Measurements from ENCODE around the gene ZMYND11.

DNA sequence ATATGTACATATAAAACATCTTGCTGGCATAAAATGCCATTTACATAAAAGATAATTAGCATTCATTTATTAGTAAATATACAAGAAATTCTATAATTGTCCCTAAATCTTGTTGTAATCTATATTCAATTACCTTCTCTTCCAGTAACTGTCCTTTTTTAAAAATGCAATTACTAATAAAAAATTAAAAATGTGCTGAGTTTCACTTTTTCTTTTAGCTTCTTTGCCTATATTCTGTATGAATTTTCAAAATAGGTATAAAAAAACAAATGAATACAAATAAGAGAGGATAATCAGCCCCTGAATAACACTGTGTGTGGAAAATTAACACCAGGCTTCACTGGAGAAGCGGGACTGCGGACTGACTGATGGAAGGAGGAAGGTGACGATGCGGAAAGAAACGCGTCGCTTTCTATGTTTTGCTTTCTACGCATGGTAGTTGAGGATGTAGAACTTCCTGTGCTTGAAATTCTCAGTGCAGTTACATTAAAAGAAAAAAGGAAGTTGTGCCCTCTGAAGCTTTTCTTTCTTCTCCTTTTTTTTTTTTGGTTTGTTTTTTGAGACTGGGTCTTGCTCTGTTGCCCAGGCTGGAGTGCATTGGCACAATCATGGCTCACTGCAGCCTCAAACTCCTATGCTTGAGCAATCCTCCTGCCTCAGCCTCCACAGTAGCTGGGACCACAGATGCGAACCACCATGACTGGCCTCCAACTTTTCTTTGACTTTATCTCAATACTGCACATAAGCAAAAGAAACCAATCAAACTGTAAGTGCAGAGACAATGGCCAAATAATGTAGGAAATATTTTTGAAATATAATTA is 7.4 kb upstream of the ZMYND11 start:
- TF ChIP-seq CTCF (conservative IDR thresholded peaks at IDR 0.05; ENCODE audit: low read length) (no peak), EZH2phosphoT487 (IDR thresholded peaks at IDR 0.05; ENCODE audit: borderline replicate concordance) (no peak)

Measured in Loucy (cell line).